HepG2 (cell line): ENCODE data around the gene AFF4.

Experiments used
- ARID4A ChIP-seq: sonication (generic); formaldehyde crosslinking; IDR thresholded peaks from 2 replicates; pipeline ENCODE4 v1.5.0; 2020; ENCODE audit warnings: mild to moderate bottlenecking, missing genetic modification reagents, borderline replicate concordance
- CCAR2 ChIP-seq: fragments of 200-400 bp; formaldehyde crosslinking; optimal IDR thresholded peaks from 2 replicates; pipeline ENCODE3; 2018; ENCODE audit warnings: low read depth, mild to moderate bottlenecking, low read length, moderate library complexity
- CTCF ChIP-seq: sonication (generic); formaldehyde crosslinking; IDR thresholded peaks from 2 replicates; pipeline ENCODE4 v1.5.0; 2020; ENCODE audit warnings: mild to moderate bottlenecking, missing genetic modification reagents, moderate library complexity
- E2F5 ChIP-seq: sonication (generic); formaldehyde crosslinking; conservative IDR thresholded peaks from 2 replicates; pipeline ENCODE4 v1.4.0; 2020; ENCODE audit warnings: missing genetic modification reagents
- IRF1 ChIP-seq: sonication (generic); formaldehyde crosslinking; IDR thresholded peaks from 2 replicates; pipeline ENCODE4 v1.4.0; 2020; ENCODE audit warnings: low read depth, mild to moderate bottlenecking, missing genetic modification reagents
- JUND ChIP-seq: sonication (generic); formaldehyde crosslinking; IDR thresholded peaks from 2 replicates; pipeline ENCODE4 v1.8.0; 2022; ENCODE audit warnings: mild to moderate bottlenecking, missing genetic modification reagents
- PTBP1 ChIP-seq: fragments of 200-400 bp; formaldehyde crosslinking; IDR thresholded peaks from 2 replicates; pipeline ENCODE4 v1.6.1; 2018; ENCODE audit warnings: low read length, low read depth; ENCODE audit not compliant: poor library complexity, severe bottlenecking
- REST ChIP-seq, 2 experiments: IDR thresholded peaks; 2 replicates each; pipeline ENCODE4 v1.6.1; 2011 to 2012; ENCODE audit warnings: low read length in 2 of 2, borderline replicate concordance in 1 of 2, low read depth in 1 of 2, mild to moderate bottlenecking in 1 of 2, moderate library complexity in 1 of 2
- SMC3 ChIP-seq: IDR thresholded peaks from 2 replicates; pipeline ENCODE4 v1.6.1; 2011; ENCODE audit warnings: low read length, improper control_type of control experiment
- SOX6 ChIP-seq, 2 experiments: fragments of 450-650 bp in 1 of 2; sonication (generic) in 1 of 2; formaldehyde crosslinking in 1 of 2; IDR thresholded peaks; 2 replicates each; pipeline versions ENCODE4 v1.4.0 to v1.6.1; 2017 to 2020; ENCODE audit warnings: antibody characterized with exemption in 1 of 2, mild to moderate bottlenecking in 1 of 2, missing genetic modification reagents in 1 of 2
- TCF12 ChIP-seq, 2 experiments: fragments of 450-650 bp in 1 of 2; sonication (generic) in 1 of 2; formaldehyde crosslinking in 1 of 2; IDR thresholded peaks; 2 replicates each; pipeline versions ENCODE4 v1.6.1 to v1.8.0; 2017 to 2022; ENCODE audit warnings: antibody characterized with exemption in 1 of 2, mild to moderate bottlenecking in 1 of 2, missing genetic modification reagents in 1 of 2, moderate library complexity in 1 of 2
- ZBTB33 ChIP-seq: sonication (generic); formaldehyde crosslinking; IDR thresholded peaks from 2 replicates; pipeline ENCODE4 v1.4.0; 2020; ENCODE audit warnings: missing genetic modification reagents
- ZNF652 ChIP-seq: IDR thresholded peaks from 2 replicates; pipeline ENCODE4 v1.6.1; 2016; ENCODE audit warnings: low read depth, borderline replicate concordance

GRCh38 chr5:132853323-132853722 is 110.1 kb downstream of the AFF4 start:
- no peak for TF ChIP-seq ARID4A
- no peak for TF ChIP-seq JUND (CRISPR knock-in tag)
- no peak for TF ChIP-seq ZBTB33 (CRISPR knock-in tag)
- no peak for TF ChIP-seq PTBP1
- no peak for TF ChIP-seq ZNF652 (CRISPR knock-in tag)
- TF ChIP-seq IRF1 (CRISPR knock-in tag): no peak
- TF ChIP-seq SOX6 (IDR thresholded peaks at IDR 0.05): no peak
- no peak for TF ChIP-seq SOX6 (CRISPR knock-in tag; IDR thresholded peaks at IDR 0.05)
- no peak for TF ChIP-seq SMC3
- no peak for TF ChIP-seq CCAR2
- TF ChIP-seq TCF12 (IDR thresholded peaks at IDR 0.05): no peak
- no peak for TF ChIP-seq TCF12 (CRISPR knock-in tag; IDR thresholded peaks at IDR 0.05)
- TF ChIP-seq CTCF (CRISPR knock-in tag): no peak
- TF ChIP-seq E2F5: no peak
- TF ChIP-seq REST (IDR thresholded peaks at IDR 0.05; ENCODE audit: borderline replicate concordance in 1 of 2, low read depth in 1 of 2, low read length in 2 of 2): no peak
